Measurements from ENCODE around the gene FASTK.

Gene FASTK

DNA sequence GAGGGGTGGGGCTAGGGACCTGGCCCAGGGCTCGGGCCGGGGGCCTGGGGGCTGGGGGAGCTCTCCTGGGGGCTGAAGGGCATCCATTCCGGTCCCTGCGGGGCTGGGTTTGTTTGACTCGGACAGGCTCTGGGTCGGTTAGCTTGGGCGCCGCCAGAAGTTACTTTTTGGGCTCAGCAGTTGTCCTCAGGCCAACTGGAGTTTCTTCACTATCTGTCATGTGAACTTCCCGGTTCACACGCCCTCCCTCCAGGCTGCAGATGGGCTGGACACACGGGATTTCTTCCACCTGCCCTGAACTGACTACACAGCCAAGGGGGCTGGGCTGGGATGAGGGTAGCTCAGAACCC is 17.4 kb downstream of the FASTK start:
- DNase-seq, result no peak

DNA sequence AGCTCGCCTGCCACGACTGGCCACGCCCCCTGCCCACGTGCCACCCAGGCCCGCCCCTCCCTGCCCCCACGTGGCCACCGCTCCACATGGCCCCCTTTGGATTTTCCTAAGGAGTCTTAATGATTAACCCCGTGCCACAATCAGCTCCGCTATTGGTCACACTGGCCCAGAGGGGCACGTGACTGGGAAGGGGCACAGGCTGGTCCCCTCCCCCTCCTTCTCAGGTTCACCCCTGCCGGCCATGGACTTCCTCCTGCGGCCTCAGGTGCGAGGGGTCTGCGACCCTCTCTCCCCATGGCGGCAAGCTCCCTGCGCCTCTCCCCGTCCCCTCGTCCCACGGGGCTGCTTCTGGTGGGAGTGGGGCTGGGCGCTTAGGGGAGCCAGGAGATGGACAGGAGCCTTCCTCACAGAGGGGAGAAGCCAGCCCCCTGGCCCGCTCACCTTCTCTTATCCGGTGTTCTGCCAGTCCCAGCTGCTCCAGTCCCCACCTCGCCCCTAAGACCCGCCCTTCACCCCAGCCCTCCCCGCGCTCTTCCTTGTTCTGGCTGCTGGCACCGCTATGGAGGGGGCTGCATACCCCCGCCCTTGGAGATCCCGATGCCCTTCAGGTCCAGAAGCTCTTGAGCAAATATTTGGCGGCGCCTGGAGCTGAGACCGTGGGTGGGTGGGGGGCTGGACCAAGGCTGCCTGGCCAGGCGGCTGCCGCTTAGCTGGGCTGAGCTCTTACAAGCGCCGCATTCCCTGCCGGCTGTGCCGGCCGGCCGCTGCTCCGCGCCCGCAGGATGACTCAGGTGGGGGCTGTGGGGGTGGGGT is 18.0 kb downstream of the FASTK start:
- DNase-seq, result no peak

DNA sequence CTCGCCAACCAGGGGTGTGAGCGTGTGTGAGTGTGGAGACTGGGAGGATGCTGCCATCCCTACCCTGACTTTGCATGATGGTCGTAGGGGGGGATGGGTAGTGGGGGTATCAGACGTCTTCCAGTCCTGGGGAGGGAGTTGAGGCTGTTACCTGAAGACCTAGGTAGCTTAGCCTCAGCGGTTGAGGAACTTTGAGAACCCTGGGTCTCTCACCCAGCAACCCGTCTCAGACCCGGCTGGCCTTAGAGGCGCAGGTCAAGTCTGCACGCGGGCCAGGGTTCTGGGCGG is 18.6 kb downstream of the FASTK start:
- DNase-seq, result no peak

DNA sequence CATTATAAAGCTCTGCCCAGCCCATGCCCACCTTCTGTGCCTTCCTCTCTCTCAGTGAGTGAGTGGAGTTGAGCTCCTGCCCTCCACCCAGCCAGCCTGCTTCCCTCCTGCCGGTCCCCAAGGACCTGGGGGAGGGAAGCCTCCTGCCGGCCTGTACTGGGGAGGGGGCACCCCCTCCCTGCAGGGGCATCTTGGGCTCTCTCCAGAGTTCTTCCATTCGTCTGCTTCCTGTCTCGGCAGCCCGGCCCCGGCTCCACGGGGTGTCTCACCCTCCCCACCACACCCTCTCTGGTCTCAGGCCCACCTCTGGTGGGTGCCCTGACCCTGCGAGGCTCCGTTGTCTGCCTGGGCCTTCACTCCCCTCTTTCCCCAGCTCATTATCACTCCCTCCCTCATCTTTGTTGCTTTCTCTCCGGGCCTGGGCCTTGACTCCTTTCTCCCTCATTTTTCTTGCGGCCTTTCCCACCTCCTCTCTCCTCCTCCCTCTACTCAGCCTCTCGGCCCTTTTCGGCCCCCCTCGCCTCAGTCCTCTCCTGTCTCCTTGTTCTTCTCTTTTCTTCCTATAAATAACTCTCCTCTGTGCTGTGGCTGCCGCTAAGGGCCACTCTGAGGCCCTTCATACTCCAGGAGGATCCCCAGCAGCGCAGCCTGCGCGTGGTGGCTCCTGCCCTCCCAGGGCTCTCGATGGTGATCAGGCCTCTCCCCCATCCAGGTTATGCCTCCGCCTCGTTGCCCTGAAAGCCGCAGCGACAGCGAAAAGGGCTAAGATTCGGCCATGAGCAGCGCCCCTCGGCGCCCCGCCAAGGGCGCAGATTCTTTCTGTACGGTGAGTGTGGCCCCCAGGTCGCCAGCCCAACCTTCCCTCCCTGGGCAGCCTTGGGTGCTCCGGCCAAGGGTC is 19.1 kb downstream of the FASTK start:
- DNase-seq, result no peak

DNA sequence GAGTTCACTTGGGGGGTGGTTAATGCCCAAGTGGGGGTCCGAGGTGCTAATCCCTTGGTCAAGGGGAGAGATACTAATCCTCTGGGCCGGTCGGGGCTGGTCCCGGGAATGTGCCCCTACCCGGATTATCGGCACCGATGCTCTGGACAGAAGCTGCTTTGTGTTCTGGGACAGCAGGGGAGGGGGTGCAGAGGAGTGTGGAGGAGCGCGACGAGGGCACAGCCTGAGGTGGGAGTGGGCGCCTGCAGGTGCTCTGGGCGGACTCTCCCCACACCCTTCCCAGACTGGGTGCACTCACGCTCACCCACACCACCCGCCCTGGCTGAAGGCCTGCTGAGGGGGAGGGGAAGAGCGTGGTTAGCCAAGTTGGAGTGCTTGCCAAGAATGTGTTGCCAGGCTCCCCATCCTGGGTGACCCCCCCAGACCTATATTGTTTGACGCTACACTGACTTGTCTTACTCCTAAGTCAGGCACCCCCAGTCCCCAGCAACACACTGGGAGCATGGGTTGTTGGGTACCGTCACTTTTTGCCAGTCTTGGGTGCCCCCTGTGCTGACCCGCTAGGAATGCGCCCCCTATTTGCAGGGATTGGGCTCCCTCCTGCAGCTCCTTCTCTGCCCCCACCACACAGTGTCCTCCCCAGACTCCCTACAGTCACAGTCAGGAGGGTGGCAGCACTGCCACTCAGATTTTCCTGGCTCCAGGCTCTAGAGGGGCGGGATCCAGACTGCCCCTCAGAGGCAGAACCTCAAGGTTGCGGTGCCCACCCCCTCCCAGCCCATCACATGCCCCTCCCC is 20.0 kb downstream of the FASTK start:
- no peak for DNase-seq

DNA sequence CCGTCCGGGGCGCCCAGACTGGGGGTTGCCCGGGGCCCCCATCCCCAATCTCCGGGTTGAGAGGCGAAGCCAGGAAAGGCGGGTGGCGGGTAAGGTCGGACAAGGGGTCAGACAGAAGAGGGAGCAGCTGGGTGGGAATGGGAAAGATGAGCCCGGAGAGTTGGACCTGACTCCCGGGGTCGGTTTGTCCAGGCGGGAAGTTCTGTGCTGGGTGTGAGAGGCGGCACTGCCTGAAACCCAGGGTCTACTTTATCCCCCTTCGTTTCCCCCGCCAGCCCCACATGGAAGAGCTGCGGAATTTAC is 20.5 kb downstream of the FASTK start:
- DNase-seq, result no peak

DNA sequence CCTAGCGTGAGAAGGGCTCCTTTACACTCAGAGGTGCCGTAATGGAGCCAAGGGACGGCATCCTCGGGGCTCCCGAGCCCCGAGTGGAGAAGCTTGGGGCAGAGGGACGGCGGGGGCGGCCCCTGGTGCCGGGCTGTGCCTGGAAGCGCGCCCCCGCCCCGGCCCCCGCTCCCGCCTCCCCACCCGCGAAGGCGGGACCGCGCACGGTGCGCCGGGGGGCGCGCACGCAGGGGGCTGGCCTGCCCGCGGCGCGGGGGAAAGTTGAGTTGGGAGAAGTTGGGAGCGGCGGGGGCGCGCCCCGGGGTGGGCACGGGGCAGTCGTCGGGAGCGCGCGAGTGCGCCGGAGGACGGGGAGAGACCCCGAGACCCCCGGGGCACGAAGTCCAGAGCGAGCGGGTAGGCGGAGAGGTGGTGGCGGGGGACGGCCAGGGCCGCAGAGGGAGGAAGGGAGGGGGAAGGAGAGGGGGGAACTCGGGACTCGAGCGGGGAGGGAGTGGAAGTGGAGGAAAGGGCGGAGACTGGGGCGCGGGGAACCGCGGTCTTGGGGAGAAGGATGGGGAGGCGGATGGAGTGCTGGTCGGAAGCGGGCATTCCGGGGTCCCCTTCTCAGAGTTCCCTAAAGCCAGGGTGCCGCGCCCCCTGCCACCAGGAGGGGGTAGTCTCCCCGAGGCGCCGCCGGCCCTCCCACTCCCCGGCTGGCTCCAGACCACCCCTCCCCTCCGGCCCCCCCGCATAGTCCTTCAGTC is 21.1 kb downstream of the FASTK start, which contains the start of gene SLC4A2:
TSS of gene SLC4A2 (plus strand) at position 223 of the 746 bp plus-strand sequence. CDS start 2,399 bp downstream, outside the sequence.
- peak; percentile 63 for DNase-seq

DNA sequence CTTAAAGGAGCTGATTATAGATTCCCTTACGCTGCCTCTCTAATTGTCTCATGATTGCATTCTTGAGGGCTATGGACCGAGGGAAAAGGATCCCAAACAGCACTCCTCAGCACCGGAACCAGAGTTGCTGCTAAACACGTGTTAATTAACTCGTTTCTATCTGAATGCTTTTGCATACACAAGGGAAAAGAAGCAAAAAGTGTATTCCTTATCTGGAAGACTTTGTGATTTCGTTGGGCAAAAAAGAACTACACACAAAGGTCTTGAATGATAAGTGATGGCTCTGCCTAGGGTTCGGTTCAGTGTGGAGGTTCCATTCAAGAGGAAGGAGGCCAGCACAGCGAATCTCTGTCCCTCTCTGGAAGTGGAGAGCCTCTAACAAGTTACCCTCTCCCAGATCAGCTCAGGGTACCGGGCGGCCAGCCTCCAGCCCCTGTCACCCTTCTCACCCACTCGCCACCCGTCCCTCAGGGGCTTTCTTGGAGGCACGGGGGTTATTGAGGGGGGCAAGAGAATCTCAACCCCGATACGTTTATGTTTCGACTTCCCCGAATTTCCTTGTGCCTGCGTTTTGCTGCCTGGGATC is 21.7 kb downstream of the FASTK start:
- DNase-seq, result no peak

DNA sequence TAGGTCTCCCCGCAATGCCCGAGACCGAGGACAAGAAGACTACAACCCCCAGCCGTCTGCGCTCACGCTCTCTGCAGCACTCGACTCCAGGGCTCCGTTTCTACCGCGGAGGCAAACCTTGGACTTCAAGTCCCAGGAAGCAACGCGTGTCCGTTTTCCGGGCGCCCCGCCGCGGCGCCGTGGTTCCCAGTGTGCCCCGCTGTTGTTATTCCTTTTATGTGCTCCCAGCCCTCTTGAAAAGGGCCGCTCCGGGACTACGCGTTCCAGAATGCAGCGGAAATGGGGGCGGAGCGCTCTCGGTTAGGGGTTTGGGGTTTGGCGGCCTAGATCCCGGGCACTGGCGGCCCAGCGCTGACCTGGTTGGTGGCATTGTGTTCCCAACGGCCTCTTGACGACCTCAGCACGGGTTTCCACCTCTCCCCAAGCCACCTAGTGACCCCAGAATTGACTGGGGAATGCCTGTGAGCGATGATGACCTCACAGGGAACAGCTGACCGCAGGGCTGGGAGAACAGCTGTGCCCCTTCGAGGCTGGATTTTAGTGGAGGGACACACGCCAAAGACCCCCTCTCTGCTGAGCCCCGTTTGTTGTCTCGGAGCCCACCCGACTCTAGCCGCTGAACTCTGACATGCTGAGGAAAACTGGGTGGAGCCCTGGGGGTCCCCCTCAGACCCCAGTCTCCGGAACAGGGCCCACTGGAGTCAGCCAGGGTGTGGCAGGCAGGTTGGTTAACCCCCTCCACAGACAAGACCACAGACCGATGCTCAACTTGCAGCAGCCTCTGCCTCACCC is 22.4 kb downstream of the FASTK start:
- peak; percentile 93 for DNase-seq

DNA sequence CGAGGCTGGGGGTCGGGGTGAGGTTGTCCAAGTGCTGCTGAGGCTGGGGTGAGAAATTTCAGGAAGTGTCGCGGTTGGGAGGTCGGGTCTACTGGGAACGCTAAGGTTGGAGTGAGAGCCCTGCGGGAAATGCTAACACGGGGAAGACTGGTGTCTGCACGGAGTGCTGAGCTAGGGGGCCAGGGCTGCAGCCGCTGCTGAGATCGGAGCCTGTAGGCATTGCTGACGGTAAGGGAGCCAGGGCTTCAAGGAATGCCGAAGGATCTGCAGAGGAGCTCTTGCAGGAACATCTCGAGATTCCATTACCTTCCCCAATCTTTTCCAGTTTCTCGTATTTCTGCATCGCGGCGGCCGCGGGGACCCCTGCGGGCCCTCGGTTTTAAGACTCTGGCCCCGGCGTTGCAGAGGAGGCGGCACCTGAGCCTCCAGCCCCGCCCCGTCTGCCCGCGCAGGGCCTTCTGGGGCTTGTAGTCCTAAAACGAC is 23.1 kb downstream of the FASTK start, which contains the start of gene CDK5:
TSS of gene CDK5 (minus strand) at position 392 of the 483 bp plus-strand sequence. CDS start at position 343, 49 bp downstream.
- no peak for DNase-seq

DNA sequence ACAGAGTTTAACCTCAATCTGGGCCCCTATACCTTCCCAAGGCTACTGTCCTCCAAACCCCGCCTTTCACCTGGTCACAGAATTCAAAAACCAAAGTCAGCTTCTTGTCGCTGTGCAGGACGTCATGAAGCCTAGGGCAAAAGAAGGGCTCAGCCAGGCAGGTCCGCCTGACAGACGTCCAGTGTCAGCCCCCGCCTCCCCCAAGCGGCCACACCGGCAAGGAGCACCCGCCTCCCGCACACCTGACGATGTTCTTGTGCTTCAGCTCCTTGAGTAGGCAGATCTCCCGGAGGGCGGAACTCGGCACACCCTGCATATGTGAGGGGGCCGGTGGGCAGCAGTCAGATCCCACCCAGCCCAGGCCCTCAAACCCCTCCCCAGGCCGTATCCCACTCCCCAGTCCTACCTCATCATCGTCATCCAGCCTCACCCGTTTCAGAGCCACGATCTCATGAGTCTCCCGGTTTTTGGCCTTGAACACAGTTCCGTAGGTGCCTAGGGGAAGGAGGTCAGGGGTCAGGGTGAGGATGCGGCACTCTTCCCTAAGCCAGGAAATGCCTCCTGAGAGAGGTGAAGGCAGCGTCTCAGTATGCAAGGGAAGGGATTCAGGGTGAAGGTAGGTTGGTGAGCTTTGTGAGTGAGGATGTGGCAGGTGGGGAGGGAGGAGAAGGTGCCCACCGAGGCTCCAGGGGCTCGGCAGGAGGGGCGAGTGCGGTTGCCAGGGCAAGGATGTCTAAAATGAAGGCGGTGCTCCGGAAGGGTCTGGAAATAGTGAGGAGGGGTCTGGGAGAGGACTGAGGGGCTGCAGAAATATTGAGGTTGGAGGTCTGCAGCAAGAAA is 23.7 kb downstream of the FASTK start:
- no peak for DNase-seq

DNA sequence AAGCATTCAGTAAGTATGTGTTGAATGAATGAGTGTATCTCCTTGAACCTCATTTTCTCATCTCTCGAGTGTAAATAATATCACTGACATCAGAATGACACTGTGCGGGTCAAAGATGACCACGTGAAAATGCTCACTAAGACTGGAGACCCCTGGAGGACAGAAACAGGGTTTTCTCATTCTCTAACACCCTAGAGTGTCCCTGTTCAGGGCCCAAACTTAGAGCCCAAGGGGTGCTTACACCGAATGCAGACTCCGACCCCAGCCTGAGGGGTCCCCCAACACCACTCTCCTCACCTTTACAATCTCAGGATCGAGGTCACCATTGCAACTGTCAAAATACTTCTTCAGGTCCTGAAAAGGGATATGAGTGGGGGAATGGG is 24.3 kb downstream of the FASTK start:
- no peak for DNase-seq

DNA sequence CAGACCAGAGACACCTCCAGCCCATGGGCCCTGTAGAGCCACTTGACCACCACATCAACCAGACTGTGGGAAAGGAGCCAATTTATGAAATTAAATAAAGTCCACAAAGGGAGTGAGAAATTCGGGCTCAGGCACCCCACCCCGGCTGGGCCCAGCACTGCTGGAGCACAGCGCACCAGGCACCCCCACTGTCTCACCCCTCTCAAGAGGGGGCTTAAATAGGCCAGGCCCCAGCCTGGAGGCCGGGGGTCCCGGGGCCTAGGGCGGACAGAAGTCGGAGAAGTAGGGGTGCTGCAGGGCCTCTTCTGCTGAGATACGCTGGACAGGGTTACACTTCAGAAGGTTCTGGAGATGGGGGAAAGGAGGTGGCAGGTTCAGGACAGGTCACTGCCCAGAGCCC is 26.9 kb downstream of the FASTK start:
- DNase-seq, result no peak

DNA sequence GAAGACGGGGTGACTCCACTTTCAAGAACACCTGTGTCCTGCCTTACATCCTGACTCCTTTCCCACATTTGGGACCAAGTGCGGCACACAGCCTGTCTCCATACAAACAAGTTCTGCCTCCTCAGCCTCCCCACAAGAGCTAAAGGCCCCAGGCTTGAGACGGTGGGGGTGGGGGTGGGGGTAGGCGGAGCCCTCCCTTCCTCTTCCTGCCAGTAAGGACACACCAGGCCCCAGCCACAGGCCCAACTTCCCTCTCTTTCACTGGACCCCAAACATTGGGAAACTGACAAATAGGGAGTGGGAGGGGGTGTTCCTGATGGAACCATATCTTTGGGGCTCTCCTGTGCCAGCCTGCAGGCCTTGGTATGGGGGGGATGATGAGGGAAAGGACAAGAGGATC is 27.5 kb downstream of the FASTK start:
- no peak for DNase-seq

DNA sequence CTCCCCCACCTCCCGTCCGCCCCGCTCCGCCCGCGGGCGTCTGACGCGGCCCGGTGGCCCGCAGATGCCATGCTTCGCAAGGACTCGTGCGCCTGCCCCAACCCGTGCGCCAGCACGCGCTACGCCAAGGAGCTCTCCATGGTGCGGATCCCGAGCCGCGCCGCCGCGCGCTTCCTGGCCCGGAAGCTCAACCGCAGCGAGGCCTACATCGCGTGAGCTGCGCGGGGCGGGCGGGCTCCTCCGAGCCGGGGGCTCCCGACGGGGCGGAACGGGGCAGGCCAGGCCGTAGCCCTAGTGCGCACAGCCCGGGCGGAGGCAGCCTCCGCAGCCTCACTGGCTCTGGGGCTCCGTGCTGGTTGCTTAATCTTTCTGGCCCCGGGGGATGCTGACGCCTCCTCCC is 29.5 kb downstream of the FASTK start:
- DNase-seq, result peak; percentile 15

DNA sequence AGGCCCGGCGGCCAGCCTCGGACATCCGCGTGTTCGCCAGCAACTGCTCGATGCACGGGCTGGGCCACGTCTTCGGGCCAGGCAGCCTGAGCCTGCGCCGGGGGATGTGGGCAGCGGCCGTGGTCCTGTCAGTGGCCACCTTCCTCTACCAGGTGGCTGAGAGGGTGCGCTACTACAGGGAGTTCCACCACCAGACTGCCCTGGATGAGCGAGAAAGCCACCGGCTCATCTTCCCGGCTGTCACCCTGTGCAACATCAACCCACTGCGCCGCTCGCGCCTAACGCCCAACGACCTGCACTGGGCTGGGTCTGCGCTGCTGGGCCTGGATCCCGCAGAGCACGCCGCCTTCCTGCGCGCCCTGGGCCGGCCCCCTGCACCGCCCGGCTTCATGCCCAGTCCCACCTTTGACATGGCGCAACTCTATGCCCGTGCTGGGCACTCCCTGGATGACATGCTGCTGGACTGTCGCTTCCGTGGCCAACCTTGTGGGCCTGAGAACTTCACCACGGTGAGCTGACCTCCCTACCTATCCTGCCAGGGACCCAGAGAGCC is 31.6 kb downstream of the FASTK start:
- no peak for DNase-seq

DNA sequence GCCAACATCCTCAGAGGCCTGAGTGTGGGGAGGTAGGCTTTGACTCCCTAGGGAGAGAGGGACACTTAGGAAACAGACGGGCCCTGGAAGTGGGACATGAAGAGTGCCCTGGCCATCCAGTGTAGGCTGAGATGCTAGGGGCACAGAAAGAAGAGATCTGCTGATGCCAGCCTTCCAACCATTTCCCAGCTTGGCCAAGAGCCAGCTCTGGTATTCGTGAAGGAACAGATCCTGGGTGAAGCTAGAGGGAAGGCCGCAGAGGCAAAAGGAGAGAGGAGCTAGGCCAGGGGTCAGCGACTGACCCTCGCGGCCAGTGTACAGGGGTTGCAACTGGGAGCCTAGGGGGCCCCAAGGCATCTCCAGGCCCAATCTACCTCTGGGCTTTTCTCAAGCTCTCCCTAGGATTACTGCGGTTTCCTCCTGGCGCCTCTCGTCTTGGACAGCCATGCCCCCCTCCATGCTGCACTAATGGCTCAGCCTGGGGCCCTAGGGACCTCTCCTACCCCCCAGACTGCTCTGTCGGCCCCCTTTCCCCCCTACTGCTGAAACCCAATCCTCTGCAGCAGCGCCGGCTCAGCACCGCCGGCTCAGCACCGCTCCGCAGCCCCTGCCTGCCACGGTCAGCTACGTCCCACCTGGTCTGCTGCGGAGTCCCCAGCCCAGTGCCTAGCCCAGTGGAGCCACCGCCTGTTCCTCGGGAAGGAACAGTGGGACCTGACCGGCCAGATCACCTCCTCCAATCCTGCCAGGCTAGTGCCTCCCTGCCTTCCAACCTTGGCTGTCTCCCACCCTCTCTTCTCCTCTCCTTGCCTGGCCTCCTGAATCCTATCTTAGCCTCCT is 32.4 kb downstream of the FASTK start, which contains the start of gene ASIC3:
TSS of gene ASIC3 (plus strand) at position 556 of the 840 bp plus-strand sequence. CDS start 355 bp downstream, outside the sequence.
- DNase-seq, result no peak

DNA sequence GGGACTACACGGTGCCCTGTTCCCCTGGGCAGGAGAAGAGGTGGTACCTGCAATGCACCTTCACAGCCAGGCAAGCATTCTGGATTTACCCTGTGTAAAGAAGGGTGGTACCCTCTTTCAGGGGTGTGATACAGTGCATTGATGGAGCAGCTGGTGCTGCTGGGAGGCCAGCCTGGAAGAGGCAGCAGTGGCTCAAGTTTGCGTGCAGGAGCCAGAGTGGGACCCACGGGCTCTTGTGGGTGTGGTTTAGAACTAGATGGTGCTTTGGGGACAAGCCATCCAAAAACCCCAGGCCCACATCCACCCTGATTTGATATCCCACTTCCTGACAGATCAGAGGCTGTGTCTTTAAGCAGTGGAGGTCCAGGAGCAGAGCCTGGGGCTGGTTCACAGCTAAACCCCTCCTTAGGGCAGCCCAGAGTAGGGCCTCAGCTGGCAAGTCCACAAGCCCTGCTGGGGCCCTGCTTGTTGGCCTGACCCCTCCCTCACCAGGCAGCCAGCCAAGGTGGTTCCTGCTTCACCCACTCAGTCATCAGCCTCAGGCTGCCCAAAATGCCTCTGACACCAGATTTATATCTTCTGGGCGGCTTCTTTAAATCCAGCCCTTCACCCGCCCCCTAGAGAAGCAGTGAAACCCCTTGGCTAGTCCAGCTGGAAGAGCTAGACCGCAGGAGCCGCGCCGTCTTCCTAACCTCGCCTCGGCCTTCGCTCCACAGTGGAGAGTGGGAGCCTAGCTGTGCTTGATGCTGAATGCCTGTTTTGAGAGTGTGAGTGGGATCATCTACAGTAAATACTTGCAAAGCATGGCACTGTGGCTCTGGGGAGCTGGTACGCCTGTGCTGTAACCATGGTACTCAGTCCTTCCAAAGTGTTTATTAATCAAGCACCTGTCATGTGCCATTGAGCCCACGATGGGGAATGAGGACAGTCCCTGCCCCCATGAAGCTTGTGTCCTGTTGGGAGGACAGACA is 33.7 kb downstream of the FASTK start:
- no peak for DNase-seq
